ENCODE results near the gene CDK4.
A peak's percentile ranks its signal among the peaks of the same experiment; 100 is the strongest.

The CDK4 gene

GRCh38 chr12:57754411-57755193, 2.5 kb upstream of the CDK4 start, which contains the start of gene MARCHF9:
Gene MARCHF9, plus strand, starts transcription at chr12:57755103. Its CDS starts 426 bp downstream, at chr12:57755529.
- POLR2A ChIA-PET: interaction anchor here (1.9 kb wide), 1 partner anchor 18 kb away, joined by 6 read pairs; the partner anchor contains the start of genes EEF1AKMT3 and METTL1
- DNase-seq: peak; percentile 61 to 77 (median 70)
- Histone ChIP-seq H3K27me3 (replicated peaks in 2 of 5; ENCODE audit: control insufficient read depth in 4 of 5, insufficient read depth in 5 of 5, low read length in 4 of 5) (peaks cover 0 to 4% (median 0%) of the 10 kb centered on the region in 5 experiments), H3K4me1 (ENCODE audit: control extremely low read depth in 1 of 4, control insufficient read depth in 4 of 4, insufficient read depth in 4 of 4, low read length in 3 of 4) (peaks cover 18 to 53% (median 48%) of the 10 kb centered on the region in 4 experiments), H3K9me3 (ENCODE audit: control extremely low read depth in 1 of 5, control insufficient read depth in 4 of 5, insufficient read depth in 2 of 5, low read depth in 1 of 5, low read length in 4 of 5) (no peaks in the 10 kb centered on the region), H3K27ac (ENCODE audit: insufficient read depth in 1 of 2, low read depth in 1 of 2, low read length in 2 of 2, poor library complexity in 1 of 2, severe bottlenecking in 2 of 2) (peak within 1 kb of the TSS in 1 of 2 experiments; percentile 49), H3K36me3 (ENCODE audit: control insufficient read depth in 4 of 4, insufficient read depth in 4 of 4, low read length in 3 of 4) (peaks cover 2 to 26% (median 17%) of the 10 kb centered on the region in 4 experiments), H3K4me3 (ENCODE audit: control insufficient read depth in 1 of 7, extremely low read depth in 1 of 7, insufficient read depth in 4 of 7, low read depth in 2 of 7, low read length in 6 of 7) (peak within 1 kb of the TSS; percentile 59 to 84 (median 74))
- CTCF ChIA-PET: interaction anchor here (1.2 to 3.0 kb wide), 2 partner anchors 10 to 12 kb away, joined by 3 to 43 read pairs; partner anchors contain the start of genes CYP27B1 and TSPAN31
- 0% methylated on average over 16 of the region's 41 CpGs for WGBS (ENCODE audit: insufficient coverage)

- H3K4me3 ChIP-seq (ENCODE audit: control insufficient read depth in 1 of 7, extremely low read depth in 1 of 7, insufficient read depth in 4 of 7, low read depth in 2 of 7, low read length in 6 of 7): peak overlapping the region in 4 of 7 experiments; percentile 63 to 84 (median 82)
Measured at GRCh38 chr12:57753756-57754337, 1.7 kb upstream of the CDK4 start.

GRCh38 chr12:57752668-57753000, 524 bp upstream of the CDK4 start:
- peak overlapping the region; percentile 52 to 81 for H3K27ac ChIP-seq (ENCODE audit: insufficient read depth in 1 of 2, low read depth in 1 of 2, low read length in 2 of 2, poor library complexity in 1 of 2, severe bottlenecking in 2 of 2)
- no peak for DNase-seq
- POLR2A ChIA-PET: interaction anchor here (1.2 kb wide), 1 partner anchor 11 kb away, joined by 5 read pairs; no protein-coding TSS in a partner anchor
- peak overlapping the region in 5 of 7 experiments; percentile 26 to 73 (median 35) for H3K4me3 ChIP-seq (ENCODE audit: control insufficient read depth in 1 of 7, extremely low read depth in 1 of 7, insufficient read depth in 4 of 7, low read depth in 2 of 7, low read length in 6 of 7)
- H3K4me1 ChIP-seq (ENCODE audit: control extremely low read depth in 1 of 4, control insufficient read depth in 4 of 4, insufficient read depth in 4 of 4, low read length in 3 of 4): peaks cover 18 to 53% (median 48%) of the 10 kb centered on the region in 4 experiments
- H3K9me3 ChIP-seq (ENCODE audit: control extremely low read depth in 1 of 5, control insufficient read depth in 4 of 5, insufficient read depth in 2 of 5, low read depth in 1 of 5, low read length in 4 of 5): no peaks in the 10 kb centered on the region
- peaks cover 0 to 4% (median 0%) of the 10 kb centered on the region in 5 experiments for H3K27me3 ChIP-seq (replicated peaks in 2 of 5; ENCODE audit: control insufficient read depth in 4 of 5, insufficient read depth in 5 of 5, low read length in 4 of 5)
- no CpG with 5 or more reads among the region's 5 CpGs for whole genome bisulfite sequencing (ENCODE audit: insufficient coverage)
- CTCF ChIA-PET: interaction anchor here (0.9 kb wide), 1 partner anchor 15 kb away, joined by 3 read pairs; no protein-coding TSS in a partner anchor
- H3K36me3 ChIP-seq (ENCODE audit: control insufficient read depth in 4 of 4, insufficient read depth in 4 of 4, low read length in 3 of 4): peaks cover 2 to 33% (median 21%) of the 10 kb centered on the region in 4 experiments

More at GRCh38 chr12:57753756-57754337, 1.7 kb upstream of the CDK4 start:
- no peak for DNase-seq
- H3K27ac ChIP-seq (ENCODE audit: insufficient read depth in 1 of 2, low read depth in 1 of 2, low read length in 2 of 2, poor library complexity in 1 of 2, severe bottlenecking in 2 of 2): peak overlapping the region in 1 of 2 experiments; percentile 81
- H3K4me1 ChIP-seq (ENCODE audit: control extremely low read depth in 1 of 4, control insufficient read depth in 4 of 4, insufficient read depth in 4 of 4, low read length in 3 of 4): peaks cover 18 to 53% (median 48%) of the 10 kb centered on the region in 4 experiments
- H3K36me3 ChIP-seq (ENCODE audit: control insufficient read depth in 4 of 4, insufficient read depth in 4 of 4, low read length in 3 of 4): peaks cover 2 to 29% (median 23%) of the 10 kb centered on the region in 4 experiments
- peaks cover 0 to 4% (median 0%) of the 10 kb centered on the region in 5 experiments for H3K27me3 ChIP-seq (replicated peaks in 2 of 5; ENCODE audit: control insufficient read depth in 4 of 5, insufficient read depth in 5 of 5, low read length in 4 of 5)
- WGBS (ENCODE audit: insufficient coverage): 82% methylated on average over 1 of the region's 1 CpG
- H3K9me3 ChIP-seq (ENCODE audit: control extremely low read depth in 1 of 5, control insufficient read depth in 4 of 5, insufficient read depth in 2 of 5, low read depth in 1 of 5, low read length in 4 of 5): no peaks in the 10 kb centered on the region
- ChIA-PET CTCF (interaction anchor here (1.2 kb wide), 1 partner anchor 9 kb away, joined by 3 read pairs; the partner anchor contains the start of gene TSPAN31), POLR2A (interaction anchor here (1.9 kb wide), 1 partner anchor 18 kb away, joined by 6 read pairs; the partner anchor contains the start of genes EEF1AKMT3 and METTL1)

- Histone ChIP-seq H3K4me3 (ENCODE audit: control insufficient read depth in 1 of 7, extremely low read depth in 1 of 7, insufficient read depth in 4 of 7, low read depth in 2 of 7, low read length in 6 of 7) (peak overlapping the region; percentile 46 to 92 (median 83)), H3K9me3 (ENCODE audit: control extremely low read depth in 1 of 5, control insufficient read depth in 4 of 5, insufficient read depth in 2 of 5, low read depth in 1 of 5, low read length in 4 of 5) (no peaks in the 10 kb centered on the region), H3K36me3 (ENCODE audit: control insufficient read depth in 4 of 4, insufficient read depth in 4 of 4, low read length in 3 of 4) (peaks cover 2 to 44% (median 31%) of the 10 kb centered on the region in 4 experiments), H3K27ac (ENCODE audit: insufficient read depth in 1 of 2, low read depth in 1 of 2, low read length in 2 of 2, poor library complexity in 1 of 2, severe bottlenecking in 2 of 2) (peak overlapping the region; percentile 72 to 92), H3K4me1 (ENCODE audit: control extremely low read depth in 1 of 4, control insufficient read depth in 4 of 4, insufficient read depth in 4 of 4, low read length in 3 of 4) (peaks cover 16 to 47% (median 42%) of the 10 kb centered on the region in 4 experiments), H3K27me3 (replicated peaks in 2 of 5; ENCODE audit: control insufficient read depth in 4 of 5, insufficient read depth in 5 of 5, low read length in 4 of 5) (peaks cover 0 to 4% (median 0%) of the 10 kb centered on the region in 5 experiments)
- ChIA-PET POLR2A (interaction anchor here (1.2 kb wide), 1 partner anchor 10 kb away, joined by 5 read pairs; no protein-coding TSS in a partner anchor), CTCF (interaction anchor here (0.8 to 1.3 kb wide), 2 partner anchors 12 to 131 kb away, joined by 3 read pairs; no protein-coding TSS in a partner anchor)
- 15% methylated on average over 8 of the region's 8 CpGs for WGBS (ENCODE audit: insufficient coverage)
- DNase-seq: no peak
Measured at GRCh38 chr12:57751432-57751787, 700 bp downstream of the CDK4 start.

- peak overlapping the region; percentile 72 to 92 for H3K27ac ChIP-seq (ENCODE audit: insufficient read depth in 1 of 2, low read depth in 1 of 2, low read length in 2 of 2, poor library complexity in 1 of 2, severe bottlenecking in 2 of 2)
- ChIA-PET POLR2A (no interaction called here), CTCF (interaction anchor here (0.6 to 1.7 kb wide), 3 partner anchors 9 to 126 kb away, joined by 3 to 6 read pairs (median 3); no protein-coding TSS in a partner anchor)
- peak overlapping the region in 5 of 7 experiments; percentile 74 to 92 (median 86) for H3K4me3 ChIP-seq (ENCODE audit: control insufficient read depth in 1 of 7, extremely low read depth in 1 of 7, insufficient read depth in 4 of 7, low read depth in 2 of 7, low read length in 6 of 7)
- H3K27me3 ChIP-seq (replicated peaks in 2 of 5; ENCODE audit: control insufficient read depth in 4 of 5, insufficient read depth in 5 of 5, low read length in 4 of 5): peaks cover 0 to under 1% (median 0%) of the 10 kb centered on the region in 5 experiments
- peaks cover 14 to 43% (median 38%) of the 10 kb centered on the region in 4 experiments for H3K4me1 ChIP-seq (ENCODE audit: control extremely low read depth in 1 of 4, control insufficient read depth in 4 of 4, insufficient read depth in 4 of 4, low read length in 3 of 4)
- peaks cover 2 to 48% (median 33%) of the 10 kb centered on the region in 4 experiments for H3K36me3 ChIP-seq (ENCODE audit: control insufficient read depth in 4 of 4, insufficient read depth in 4 of 4, low read length in 3 of 4)
- no peaks in the 10 kb centered on the region for H3K9me3 ChIP-seq (ENCODE audit: control extremely low read depth in 1 of 5, control insufficient read depth in 4 of 5, insufficient read depth in 2 of 5, low read depth in 1 of 5, low read length in 4 of 5)
- no peak for DNase-seq
- WGBS (ENCODE audit: insufficient coverage): 95% methylated on average over 11 of the region's 15 CpGs
Measured at GRCh38 chr12:57750561-57751431, 1.3 kb downstream of the CDK4 start.

- Histone ChIP-seq H3K27me3 (replicated peaks in 2 of 5; ENCODE audit: control insufficient read depth in 4 of 5, insufficient read depth in 5 of 5, low read length in 4 of 5) (no peaks in the 10 kb centered on the region), H3K4me1 (ENCODE audit: control extremely low read depth in 1 of 4, control insufficient read depth in 4 of 4, insufficient read depth in 4 of 4, low read length in 3 of 4) (peaks cover 12 to 46% (median 39%) of the 10 kb centered on the region in 4 experiments), H3K9me3 (ENCODE audit: control extremely low read depth in 1 of 5, control insufficient read depth in 4 of 5, insufficient read depth in 2 of 5, low read depth in 1 of 5, low read length in 4 of 5) (no peaks in the 10 kb centered on the region), H3K27ac (ENCODE audit: insufficient read depth in 1 of 2, low read depth in 1 of 2, low read length in 2 of 2, poor library complexity in 1 of 2, severe bottlenecking in 2 of 2) (no peak overlapping the region), H3K36me3 (ENCODE audit: control insufficient read depth in 4 of 4, insufficient read depth in 4 of 4, low read length in 3 of 4) (peaks cover 2 to 48% (median 33%) of the 10 kb centered on the region in 4 experiments), H3K4me3 (ENCODE audit: control insufficient read depth in 1 of 7, extremely low read depth in 1 of 7, insufficient read depth in 4 of 7, low read depth in 2 of 7, low read length in 6 of 7) (no peak overlapping the region)
- 94% methylated on average over 5 of the region's 5 CpGs for WGBS (ENCODE audit: insufficient coverage)
- DNase-seq: no peak
- CTCF ChIA-PET: interaction anchor here (1.1 kb wide), 1 partner anchor 34 kb away, joined by 3 read pairs; the partner anchor contains the start of gene TSFM
- POLR2A ChIA-PET: no interaction called here
Measured at GRCh38 chr12:57749061-57749460, 3.0 kb downstream of the CDK4 start.
